C1 segment of cervical spinal cord (tissue), 14 donors: ENCODE data around the gene APBB3.
A peak's percentile ranks its signal among the peaks of the same experiment; 100 is the strongest.

Experiments used
- DNase-seq, 14 donors: peaks; one replicate each; lab custom pipeline; 2025; lab: John Stamatoyannopoulos, UW

The APBB3 gene

GRCh38 chr5:140576776-140577201 is 12.4 kb upstream of the APBB3 start:
- DNase-seq = no peak

DNA sequence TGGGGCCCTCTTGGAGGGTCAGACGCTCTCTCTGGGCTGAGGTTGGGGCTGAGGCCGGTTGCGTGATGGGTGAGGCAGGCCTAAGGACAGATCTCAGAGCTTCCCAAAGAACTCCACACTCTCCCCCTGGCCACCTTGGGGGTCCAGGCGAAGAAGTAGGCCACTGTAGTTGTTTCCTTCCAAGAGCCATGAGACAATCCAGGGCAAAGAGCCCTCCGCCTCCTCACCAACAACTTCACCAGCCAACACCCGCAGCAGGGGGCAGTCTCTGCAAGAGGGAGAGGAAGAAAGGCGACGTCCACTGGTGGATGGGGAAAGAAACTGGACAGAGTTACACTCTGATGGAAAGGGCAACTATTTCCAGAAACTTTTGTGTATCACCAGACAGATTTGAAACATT is 10.9 kb upstream of the APBB3 start:
- peak in 5 of 14 donors; percentile 19 to 52 (median 46) for DNase-seq

GRCh38 chr5:140574165-140574564 is 9.8 kb upstream of the APBB3 start:
- DNase-seq = no peak

GRCh38 chr5:140573683-140574082 is 9.3 kb upstream of the APBB3 start:
- no peak for DNase-seq

- no peak for DNase-seq
Measured at GRCh38 chr5:140571105-140571504, 6.7 kb upstream of the APBB3 start.

GRCh38 chr5:140570488-140570887 is 6.1 kb upstream of the APBB3 start:
- no peak for DNase-seq

DNA sequence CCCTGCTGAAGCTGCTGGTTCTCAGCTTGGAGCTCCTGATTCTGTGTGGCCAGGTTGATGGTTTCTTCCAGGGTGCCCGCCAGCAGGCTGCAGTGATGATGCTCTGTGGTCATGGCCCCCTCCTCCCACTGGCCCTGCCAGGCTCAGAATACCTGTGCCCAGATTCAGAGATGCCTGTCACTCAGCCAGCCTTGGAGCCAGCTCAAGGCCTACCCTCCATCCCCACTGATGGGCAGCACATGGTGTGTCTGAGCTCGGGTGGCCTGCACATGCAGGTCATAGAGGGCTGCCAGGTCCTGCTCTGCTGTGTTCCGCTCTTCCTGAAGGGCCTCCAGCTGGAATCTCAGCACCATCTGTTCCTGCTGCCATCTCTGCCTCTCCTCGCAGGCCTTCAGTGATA is 5.7 kb upstream of the APBB3 start:
- DNase-seq = peak in 3 of 14 donors; percentile 26 to 92 (median 58)

- no peak for DNase-seq
Measured at GRCh38 chr5:140569197-140569596, 4.8 kb upstream of the APBB3 start.

GRCh38 chr5:140568443-140569063 is 4.2 kb upstream of the APBB3 start:
- no peak for DNase-seq

GRCh38 chr5:140567871-140568270 is 3.5 kb upstream of the APBB3 start:
- no peak for DNase-seq

- no peak for DNase-seq
Measured at GRCh38 chr5:140567136-140567818, 2.9 kb upstream of the APBB3 start.

DNA sequence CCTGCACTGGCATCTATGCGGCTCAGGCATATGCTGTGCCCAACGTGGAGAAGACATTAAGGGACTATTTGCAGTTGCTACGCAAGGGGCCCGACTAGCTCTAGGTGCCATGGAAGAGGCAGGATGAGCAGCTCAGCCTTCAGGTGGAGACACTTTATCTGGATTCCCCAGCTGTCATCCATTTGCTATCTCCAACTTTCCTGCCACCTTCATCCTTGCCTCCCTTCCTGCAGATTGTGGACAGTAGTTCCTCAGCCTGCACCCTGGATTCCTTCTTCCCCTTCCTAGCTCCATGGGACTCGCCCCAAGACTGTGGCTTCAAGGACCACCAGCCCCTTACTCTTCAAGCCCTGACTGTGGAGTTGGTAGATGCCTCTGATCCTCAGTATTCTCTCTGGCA is 2.3 kb upstream of the APBB3 start:
- DNase-seq = no peak

DNA sequence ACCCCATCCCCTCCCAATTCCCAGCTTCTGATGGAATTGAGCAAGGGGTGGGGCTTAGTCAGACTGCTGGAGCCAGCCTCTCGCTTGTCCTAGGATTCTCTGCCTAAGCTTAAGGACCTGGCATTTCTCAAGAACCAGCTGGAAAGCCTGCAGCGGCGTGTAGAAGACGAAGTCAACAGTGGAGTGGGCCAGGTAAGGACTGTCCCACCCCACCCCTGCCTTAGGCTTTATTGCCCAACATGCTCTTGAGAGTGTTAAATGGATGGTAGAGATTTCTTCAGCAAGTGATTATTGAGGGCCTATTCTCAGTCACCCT is 1.3 kb upstream of the APBB3 start:
- no peak for DNase-seq

DNA sequence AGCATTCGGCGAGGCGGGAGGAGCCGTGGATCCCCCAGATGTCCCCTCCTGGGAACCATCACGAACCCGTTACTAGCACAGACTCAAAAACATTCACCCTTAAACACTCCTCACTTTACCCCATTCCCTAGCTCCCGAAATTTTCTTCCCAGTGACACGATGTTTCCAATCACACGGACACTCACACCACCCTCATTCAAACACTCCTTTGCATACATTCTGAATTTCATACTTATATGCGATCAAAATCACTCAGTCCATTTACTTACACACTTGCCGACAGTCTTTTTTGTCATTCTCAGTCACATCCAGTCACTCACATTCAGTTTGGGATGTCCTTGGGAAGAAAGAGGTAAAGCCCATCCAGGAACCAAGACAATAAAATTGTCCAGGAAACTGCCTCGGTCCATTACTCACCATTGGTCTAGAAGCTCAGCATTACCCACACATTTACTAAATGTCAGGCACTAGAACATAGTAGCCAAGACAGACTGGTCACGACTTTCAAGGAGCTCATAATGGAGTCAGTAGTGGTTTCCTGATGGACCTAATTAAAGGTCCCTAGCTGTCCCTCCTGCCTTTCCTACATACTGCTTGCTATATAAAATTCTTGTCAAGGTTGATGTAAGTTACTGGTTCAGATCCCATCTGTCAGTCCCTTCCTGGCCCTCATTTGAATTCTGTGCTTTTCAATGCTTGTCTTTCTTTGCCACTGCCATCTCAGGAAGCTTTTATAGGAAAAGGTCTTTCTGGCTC is 804 bp upstream of the APBB3 start:
- DNase-seq = no peak

- peak in 1 of 14 donors; percentile 47 for DNase-seq
Measured at GRCh38 chr5:140563596-140563995, 802 bp downstream of the APBB3 start.

DNA sequence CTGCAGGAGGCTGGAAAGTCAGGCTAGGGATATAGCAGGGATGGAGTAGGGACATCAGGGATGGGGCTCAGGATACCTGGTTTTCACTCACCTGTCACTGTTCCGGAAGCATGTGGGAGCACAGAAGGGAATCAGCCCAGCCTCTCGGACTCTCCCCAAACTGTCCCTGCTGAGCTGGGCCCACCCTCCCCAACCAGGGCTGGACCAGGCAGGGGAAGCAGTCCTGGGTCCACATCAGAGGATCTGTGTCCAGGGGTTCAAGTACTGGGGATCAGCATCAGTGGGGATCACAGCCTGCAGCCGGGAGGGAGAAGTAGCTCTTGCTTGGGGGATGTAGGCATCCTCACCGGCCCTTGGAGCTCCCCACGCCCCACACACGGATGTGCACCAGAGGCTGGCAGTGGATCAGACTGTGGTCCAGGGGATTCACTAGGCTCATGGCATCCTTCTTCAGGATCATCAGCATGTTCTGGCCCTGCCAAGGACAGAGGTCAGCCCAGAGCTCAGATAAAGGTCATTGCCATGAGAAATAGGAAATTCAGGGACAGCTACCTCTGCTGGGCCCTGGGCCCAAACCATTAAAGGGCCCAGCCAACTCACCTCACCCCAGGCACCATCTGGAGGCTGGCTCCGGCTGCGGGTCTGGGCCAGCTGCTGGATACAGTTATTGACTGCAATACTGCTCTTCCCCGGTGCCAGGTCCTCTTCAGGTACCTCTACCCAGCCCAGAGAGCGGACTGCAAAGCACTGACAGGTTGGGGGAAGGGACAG is 2.5 kb downstream of the APBB3 start:
- no peak for DNase-seq

- no peak for DNase-seq
Measured at GRCh38 chr5:140560227-140560626, 4.2 kb downstream of the APBB3 start.

DNA sequence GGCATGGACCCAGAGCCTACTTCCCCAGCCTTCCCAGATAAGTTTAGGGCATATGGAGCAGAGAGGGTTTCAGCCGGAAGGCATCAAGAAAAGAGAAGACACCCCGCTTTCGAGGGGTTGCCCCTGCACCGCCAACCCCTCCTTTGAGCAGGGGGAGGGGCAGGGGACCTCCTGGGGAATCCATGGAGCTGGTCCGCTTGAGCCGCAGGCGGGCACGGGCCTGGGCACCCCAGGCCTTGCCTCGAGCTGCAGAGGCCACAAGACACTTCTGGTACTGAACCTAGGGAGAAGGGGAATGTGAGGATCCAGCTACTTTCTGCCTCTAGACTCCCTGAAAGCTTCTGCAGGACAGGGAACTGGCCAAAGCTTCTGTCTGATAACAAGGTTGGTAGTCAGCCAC is 5.9 kb downstream of the APBB3 start:
- DNase-seq = no peak

DNA sequence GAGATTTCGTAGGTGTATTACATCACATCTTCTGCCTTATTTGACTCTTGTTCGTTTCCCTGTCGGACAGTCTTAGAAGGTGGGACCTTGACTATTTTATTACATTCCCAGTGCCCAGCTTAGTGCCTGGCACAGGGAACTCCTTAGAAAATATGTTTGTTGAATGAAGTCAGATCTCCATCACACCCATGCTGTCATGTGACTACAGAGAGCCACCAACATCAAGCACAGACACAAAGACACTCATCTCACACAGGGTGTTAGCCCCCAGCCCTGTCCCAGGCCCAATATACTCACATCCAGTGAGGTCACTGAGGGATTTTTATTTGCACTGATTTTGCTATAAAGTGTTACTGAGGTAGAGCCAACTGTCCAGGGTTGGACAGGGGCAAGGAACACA is 6.4 kb downstream of the APBB3 start:
- DNase-seq = no peak

DNA sequence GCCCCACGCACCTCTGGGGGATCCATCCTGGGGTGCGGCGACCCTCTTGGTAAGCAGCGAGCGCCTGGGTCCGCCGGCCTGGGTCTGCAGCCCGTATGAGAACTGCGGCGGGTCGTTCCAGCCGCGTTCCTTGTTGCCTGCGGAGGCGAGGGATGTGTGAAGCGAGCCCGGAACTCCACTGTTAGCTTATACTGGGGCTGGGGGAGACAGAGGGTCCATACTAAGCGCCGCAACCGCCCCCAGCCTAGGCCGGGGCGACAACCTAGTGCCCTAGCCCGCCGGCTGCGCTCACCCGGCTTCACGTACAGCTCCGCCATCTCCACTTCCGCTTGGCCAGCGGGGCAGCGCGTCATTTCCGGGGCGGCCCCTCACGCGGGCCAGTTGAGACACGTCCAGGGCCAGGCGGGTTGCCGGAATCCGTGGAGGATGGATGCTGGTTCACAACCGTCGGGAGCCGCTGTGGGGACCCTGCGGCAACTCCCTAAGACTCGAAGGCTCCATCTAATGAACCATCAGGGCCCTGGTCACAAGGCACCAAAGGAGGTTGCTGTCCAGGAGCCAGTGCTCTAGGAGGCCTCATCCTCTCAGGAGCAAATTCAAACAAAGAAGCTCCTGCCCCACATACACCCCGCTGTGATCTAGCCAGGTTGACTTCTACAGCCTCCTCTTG is 7.1 kb downstream of the APBB3 start, which contains the start of gene SRA1:
Gene SRA1, minus strand, starts transcription at position 338 of the 670 bp plus-strand sequence. Its CDS starts 21 bp downstream, at position 317.
- DNase-seq = peak; percentile 39 to 95 (median 90)

DNA sequence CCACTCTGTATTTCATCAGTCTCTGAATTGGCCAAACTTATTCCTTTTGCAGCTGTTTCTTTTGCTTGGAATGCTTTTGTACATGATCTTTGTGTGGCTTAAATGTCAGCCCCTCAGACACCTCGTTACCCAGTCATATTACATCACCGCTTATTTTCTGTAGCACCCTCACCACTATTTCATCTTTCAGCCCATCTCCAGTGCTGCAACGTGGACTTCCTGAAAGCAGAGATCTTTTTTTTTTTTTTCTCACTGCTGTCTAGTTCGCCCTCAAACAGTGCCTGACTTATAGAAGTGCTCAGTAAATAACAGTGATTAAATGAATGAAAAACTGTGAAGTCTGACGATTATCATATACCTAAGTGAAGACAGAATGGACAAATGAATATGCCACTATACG is 8.0 kb downstream of the APBB3 start:
- DNase-seq = no peak
